KOPT-K1 (cell line): ENCODE measurements around the gene LATS1.
"Not testable (repeated sequence)": the region's sequence is repeated elsewhere in the genome, so short reads cannot be mapped to it uniquely, and the experiment has no call there.

ENCODE experiments used
- H3K27ac ChIP-seq: fragments of 200-600 bp; sonication (generic); 2 replicates; pipeline ENCODE4 v1.5.1; 2016; ENCODE audit warnings: antibody characterized with exemption, mild to moderate bottlenecking, low read depth, low read length; ENCODE audit not compliant: poor library complexity, severe bottlenecking
- H3K36me3 ChIP-seq: fragments of 200-600 bp; sonication (generic); 2 replicates; pipeline ENCODE4 v1.5.1; 2017; ENCODE audit warnings: antibody characterized with exemption, mild to moderate bottlenecking, low read length, moderate library complexity; ENCODE audit not compliant: insufficient read depth
- H3K9me3 ChIP-seq: fragments of 200-600 bp; sonication (generic); 2 replicates; pipeline ENCODE4 v1.5.1; 2017; ENCODE audit warnings: antibody characterized with exemption, low read length, mild to moderate bottlenecking; ENCODE audit not compliant: insufficient read depth, poor library complexity, severe bottlenecking

Gene LATS1

DNA sequence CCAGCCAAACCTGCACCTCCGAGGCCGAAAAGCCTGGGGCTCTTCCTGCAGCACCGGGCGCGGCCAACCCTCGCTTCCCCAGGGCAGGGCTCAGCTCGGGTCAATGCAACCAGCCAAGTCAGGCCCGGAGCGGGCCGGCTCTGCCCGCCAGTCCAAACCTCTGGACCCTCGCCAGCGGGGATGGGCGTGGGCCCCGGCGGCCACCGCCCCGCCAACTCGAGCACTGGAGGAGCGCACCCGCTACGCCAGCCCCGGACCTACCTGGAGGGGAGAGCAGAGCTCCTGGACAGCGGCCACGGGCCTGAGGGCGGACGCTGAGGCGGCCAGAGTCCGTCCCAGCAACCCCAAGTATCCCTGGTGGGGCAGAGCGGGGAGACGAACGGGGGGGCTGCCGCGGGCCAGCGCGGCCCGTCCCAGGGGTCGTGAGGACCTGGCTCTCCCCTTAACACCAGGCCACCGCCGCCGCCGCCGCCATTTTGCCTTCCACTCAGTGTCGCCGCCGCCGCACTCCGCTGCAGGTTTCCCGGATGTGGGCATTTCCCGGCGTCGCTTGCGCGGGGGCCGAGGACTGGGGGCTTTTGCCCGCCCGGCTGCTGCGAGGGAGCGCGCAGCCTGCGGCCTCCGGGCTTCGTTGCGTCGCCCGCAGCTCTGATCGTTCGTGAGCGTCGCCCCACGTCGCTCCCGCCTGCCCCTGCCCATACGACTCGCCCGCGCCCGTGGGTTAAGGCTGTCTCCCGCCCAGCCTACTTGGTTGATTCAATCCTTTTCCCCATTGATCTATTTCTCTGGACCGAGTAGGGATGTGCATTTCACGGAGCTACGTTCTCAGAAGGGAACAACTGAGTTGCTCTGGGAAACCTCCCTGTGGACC lies at the start of gene LATS1:
LATS1 (minus strand) TSS at position 514 of the 871 bp plus-strand sequence. CDS start 15,975 bp downstream, outside the sequence.
- peaks cover 17% of the 10 kb centered on the region for H3K36me3 ChIP-seq
- peak within 1 kb of the TSS; percentile 90 for H3K27ac ChIP-seq
- H3K9me3 ChIP-seq, result no peaks in the 10 kb centered on the region

DNA sequence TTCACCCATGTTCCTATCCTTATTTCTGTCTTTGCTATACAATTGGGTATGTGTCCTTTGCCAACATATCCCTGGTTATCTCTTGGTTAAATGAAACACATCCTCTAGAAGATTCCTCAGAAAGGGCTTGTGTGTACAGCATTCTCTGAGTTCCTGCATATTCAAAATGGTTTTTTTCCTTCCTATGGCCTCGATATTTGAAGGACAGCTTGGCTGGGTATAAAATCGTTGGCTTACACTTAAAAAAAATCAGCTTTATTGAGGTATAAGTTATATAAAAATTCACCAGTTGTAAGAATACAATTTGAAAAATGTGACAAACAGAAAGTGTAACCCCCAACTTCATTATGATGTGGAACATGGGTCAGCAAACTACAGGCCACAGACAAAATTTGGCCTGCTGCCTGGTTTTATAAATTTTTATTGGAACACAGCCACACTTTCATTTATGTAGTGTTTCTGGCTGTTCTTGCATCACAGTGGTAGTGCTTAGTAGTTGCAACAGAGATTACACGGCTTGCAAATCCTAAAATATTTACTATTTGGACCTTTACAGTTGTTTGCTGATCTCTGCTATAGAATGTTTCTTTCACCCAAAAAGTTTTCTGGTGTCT lies 48.4 kb upstream of the LATS1 start:
- H3K27ac ChIP-seq, result no peak overlapping the region

DNA sequence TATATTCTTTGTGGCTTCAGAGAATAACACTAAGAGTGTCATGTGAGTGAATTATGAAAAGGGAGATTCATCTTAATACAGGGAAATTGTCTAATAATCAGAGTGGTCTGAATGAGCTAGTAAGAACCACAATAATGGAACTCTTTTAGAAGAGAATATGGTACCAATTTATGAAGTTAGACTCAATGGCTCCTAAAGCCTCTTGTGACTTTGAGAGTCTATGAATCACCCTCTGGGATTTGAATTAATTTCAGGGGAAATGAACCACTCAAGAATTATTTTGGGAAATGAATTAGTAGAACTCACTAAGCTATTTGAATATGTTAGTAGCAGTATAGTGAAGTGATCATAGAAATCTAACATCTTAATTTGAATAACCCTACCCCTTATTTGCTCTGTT lies 46.0 kb upstream of the LATS1 start:
- peaks cover 32% of the 10 kb centered on the region for H3K9me3 ChIP-seq
- H3K36me3 ChIP-seq, result peaks cover 65% of the 10 kb centered on the region
- no peak overlapping the region for H3K27ac ChIP-seq

More for the DNA sequence above, 48.4 kb upstream of the LATS1 start:
- H3K9me3 ChIP-seq, result peaks cover 32% of the 10 kb centered on the region
- H3K36me3 ChIP-seq, result peaks cover 69% of the 10 kb centered on the region

DNA sequence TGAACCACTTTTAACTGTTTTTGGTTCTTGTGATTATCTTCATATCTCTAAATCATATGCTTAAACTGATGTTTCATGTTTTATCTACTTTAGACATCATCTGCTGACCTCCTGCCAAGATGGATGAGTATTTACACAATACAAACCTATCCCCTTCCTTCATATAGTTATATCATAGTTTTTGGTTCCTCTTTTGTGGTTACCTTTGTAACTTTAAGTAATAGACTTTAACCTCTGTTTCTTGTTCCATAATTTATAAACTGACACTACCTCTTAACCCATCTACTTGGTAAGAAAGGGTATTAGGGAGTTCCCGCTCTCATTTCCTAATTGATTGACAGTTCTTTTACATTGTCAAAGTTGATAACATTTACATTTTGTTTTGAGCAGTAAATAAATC lies 43.5 kb upstream of the LATS1 start:
- H3K27ac ChIP-seq, result no peak overlapping the region

DNA sequence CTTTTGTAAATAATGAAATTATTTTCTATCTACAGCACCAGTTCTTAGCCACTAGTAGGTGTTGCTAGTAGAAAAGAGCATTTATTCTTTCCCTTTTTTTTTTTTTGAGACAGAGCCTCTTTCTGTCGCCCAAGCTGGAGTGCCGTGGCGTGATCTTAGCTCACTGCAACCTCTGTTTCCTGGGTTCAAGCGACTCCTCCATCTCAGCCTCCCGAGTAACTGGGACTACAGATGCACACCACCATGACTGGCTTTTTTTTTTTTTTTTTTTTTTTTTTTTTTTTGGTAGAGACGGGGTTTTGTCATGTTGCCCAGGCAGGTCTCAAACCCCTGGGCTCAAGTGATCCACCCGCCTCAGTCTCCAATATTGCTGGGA lies 38.3 kb upstream of the LATS1 start:
- Histone ChIP-seq H3K27ac (no peak overlapping the region), H3K36me3 (peaks cover 31% of the 10 kb centered on the region), H3K9me3 (no peaks in the 10 kb centered on the region)

More for the DNA sequence above, 43.5 kb upstream of the LATS1 start:
- Histone ChIP-seq H3K36me3 (peaks cover 52% of the 10 kb centered on the region), H3K9me3 (peaks cover 21% of the 10 kb centered on the region)

DNA sequence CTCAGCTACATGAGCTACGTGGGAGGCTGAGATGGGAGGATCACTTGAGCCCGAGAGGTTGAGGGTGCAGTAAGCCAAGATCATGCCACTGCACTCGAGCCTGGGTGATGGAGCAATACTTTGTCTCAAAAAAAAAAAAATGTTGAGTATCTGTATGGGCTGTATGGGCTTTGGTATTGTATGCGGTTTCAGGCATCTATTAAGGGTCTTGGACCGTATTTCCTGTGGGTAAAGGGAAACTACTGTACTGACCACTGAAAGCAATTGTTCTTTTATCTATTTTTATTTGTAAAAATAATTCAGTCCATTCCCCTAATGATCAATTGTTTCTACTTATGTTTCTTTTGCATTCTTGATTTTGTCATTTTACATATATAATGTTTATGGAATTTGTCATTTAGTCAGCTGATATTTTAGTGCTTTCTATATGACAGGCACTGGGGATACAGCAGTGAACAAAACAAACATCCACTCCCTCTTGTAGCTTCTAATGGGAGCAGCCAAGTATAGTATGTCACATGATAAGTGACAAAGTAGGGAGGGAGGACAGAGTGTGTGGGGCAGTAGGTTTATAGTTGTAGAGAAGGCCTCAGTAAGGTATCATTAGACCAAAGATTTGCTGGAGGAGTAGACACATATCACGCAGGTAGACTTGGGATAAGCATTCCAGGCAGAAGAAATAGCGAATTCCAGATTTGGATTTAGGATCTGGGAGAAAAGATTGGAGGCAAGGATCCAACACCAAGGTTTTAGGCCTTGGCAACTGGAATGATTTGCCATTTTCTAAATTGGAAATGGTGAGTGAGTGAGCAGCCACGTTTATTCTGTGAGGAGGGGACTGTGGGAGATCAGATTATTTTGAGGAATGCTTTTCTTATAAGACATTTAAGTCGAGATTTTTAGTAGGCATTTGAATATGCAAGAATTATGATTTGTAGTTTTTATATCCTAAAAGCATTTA lies 37.7 kb upstream of the LATS1 start:
- H3K36me3 ChIP-seq, result peaks cover 26% of the 10 kb centered on the region
- no peak overlapping the region for H3K27ac ChIP-seq
- H3K9me3 ChIP-seq, result no peaks in the 10 kb centered on the region

DNA sequence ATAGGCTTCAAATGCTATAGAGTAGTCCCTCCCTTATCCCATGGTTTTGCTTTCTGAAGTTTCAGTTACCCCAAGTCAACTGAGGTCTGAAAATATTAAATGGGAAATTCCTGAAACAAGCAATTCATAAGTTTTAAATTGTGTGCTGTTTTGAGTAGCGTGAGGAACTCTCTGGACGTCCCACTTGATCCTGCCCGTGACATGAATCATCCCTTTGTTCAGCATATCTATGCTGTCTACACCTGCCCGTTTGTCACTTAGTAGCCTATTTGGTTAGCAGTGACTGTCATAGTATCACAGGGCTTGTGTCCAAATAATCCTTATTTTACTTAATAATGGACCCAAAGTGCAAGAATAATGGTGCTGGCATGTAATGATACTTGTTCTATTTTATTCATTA lies 36.6 kb upstream of the LATS1 start:
- Histone ChIP-seq H3K9me3 (no peaks in the 10 kb centered on the region), H3K36me3 (peaks cover 15% of the 10 kb centered on the region), H3K27ac (no peak overlapping the region)

DNA sequence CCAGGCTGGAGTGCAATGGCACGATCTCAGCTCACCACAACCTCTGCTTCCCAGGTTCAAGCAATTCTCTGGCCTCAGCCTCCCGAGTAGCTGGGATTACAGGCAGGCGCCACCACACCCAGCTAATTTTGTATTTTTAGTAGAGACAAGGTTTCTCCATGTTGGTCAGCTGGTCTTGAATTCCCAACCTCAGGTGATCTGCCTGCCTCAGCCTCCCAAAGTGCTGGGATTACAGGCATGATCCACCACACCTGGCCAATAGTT lies 35.4 kb upstream of the LATS1 start:
- H3K27ac ChIP-seq, H3K9me3 ChIP-seq: not testable (repeated sequence)

DNA sequence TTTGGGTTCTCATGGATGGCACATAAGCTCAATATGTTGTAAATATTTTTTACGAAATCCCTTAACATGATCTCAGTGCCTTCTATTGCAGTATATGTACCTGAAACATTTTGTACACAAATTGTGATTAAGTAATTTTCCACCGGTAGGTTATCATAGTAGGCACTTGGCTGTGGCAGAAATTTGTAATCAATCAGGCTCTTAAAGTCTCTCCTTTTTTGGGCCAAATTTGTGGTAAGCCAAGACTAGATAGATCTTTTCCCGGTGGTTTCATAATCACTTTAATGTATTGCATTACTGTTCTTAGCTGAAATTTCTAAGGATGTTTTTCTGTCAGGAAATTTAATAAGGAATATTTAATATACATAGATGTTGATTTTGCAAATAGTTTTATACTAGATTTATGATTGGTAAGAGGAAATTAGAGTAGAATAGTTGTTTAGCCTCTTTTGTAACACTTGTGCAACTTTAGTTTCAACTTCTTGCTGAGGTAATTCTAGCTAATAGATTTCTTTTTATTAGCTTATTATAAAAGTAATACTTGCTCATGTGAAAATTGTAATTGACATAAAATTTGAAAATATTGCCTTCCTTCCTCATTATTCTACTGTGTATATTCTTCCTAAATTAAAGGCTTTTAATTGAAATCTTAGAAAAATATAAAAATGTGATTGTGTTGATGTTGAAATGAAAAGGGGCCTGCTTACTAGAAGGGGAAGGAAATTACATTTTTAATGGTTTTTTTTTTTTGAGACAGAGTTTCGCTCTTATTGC lies 34.9 kb upstream of the LATS1 start:
- H3K36me3 ChIP-seq, result peaks cover 14% of the 10 kb centered on the region
- no peak overlapping the region for H3K27ac ChIP-seq
- H3K9me3 ChIP-seq, result no peaks in the 10 kb centered on the region

More for the DNA sequence above, 35.4 kb upstream of the LATS1 start:
- peaks cover 14% of the 10 kb centered on the region for H3K36me3 ChIP-seq

DNA sequence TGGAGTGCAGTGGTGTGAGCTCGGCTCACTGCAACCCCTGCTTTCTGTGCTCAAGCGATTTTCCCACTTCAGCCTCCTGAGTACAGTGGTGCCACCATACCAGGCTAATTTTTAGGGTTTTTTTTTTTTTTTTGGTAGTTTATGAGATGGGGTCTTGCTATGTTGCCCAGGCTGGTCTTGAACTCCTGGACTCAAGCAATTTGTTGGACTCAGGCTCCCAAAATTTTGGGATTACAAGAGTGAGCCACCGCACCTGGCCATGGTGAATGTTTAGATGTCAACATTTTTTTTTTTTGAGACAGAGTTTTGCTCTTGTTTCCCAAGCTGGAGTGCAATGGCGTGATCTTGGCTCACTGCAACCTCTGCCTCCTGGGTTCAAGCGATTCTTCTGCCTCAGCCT lies 34.0 kb upstream of the LATS1 start:
- H3K36me3 ChIP-seq, result peaks cover 11% of the 10 kb centered on the region
- not testable (repeated sequence) for H3K9me3 ChIP-seq, H3K27ac ChIP-seq

DNA sequence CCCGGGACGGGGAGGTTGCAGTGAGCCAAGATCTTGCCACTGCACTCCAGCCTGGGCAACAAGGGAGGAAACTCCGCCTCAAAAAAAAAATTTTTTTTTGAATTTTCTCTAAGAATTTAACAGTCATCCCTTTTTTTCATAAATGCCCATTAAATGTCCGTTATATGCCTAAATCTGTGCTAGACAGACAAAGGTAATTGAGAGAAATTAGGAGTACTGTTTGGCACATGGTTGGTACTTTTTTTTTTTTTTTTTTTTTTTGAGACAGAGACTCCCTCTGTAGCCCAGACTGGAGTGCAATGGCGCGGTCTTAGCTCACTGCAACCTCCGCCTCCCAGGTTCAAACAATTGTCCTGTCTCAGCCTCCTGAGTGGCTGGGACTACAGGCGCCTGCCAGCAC lies 33.3 kb upstream of the LATS1 start:
- H3K27ac ChIP-seq, result no peak overlapping the region
- peaks cover 9% of the 10 kb centered on the region for H3K36me3 ChIP-seq
- no peaks in the 10 kb centered on the region for H3K9me3 ChIP-seq

DNA sequence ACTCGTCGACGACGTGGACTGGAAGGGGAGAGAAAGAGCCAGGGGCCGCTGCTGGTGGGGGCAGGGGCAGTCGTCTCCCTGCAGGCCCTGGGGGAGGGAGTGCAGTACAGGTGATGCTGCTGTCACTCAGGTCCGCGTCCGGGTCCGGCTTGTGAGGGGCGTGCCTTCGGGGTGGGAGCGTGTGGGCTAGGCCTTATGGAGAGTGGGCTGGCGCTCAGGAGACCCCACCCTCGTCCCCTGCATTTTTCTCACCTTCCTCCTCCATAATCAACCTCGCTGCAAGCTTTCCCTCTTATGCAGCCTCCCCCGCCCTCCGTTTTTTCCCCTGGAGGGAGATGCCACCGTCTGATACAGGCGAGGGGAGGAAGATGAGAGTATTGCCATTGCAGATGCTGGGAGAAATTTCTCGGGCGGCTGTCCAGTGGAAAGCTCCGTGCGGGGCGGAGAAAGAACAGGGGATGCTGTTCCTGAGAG lies 32.3 kb upstream of the LATS1 start:
- H3K27ac ChIP-seq, result peak overlapping the region; percentile 91
- H3K36me3 ChIP-seq, result peaks cover 9% of the 10 kb centered on the region
- no peaks in the 10 kb centered on the region for H3K9me3 ChIP-seq

DNA sequence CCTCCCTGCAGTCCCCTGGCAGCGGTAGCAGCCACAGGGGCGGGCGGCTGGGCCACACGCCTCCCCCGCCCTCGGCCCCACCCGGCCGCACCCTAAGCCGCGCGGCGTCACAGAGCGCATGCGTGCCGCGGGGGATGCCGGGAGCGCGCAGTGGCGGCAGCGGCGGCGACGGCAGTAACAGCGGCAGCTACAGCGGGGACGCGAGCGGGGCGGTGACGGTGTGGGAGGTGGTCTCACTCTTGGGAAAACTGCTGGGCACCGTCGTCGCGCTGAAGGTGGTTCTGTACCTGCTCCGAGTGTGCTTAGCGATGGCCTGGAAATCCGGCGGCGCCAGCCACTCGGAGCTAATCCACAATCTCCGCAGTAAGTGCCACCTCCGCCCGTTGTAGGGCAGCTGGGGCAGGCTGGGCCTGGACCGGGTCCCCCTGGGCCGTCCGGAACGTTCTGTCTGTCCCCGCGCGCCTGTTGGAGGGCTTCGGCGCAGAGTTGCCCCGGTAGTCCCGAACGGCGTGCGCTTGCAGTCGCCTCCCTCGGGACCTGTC lies 31.8 kb upstream of the LATS1 start, which contains the start of gene PCMT1:
PCMT1 (plus strand) TSS at position 148 of the 542 bp plus-strand sequence; CDS start at position 309, 161 bp downstream.
- Histone ChIP-seq H3K36me3 (peaks cover 9% of the 10 kb centered on the region), H3K27ac (peak within 1 kb of the TSS; percentile 91), H3K9me3 (no peaks in the 10 kb centered on the region)

DNA sequence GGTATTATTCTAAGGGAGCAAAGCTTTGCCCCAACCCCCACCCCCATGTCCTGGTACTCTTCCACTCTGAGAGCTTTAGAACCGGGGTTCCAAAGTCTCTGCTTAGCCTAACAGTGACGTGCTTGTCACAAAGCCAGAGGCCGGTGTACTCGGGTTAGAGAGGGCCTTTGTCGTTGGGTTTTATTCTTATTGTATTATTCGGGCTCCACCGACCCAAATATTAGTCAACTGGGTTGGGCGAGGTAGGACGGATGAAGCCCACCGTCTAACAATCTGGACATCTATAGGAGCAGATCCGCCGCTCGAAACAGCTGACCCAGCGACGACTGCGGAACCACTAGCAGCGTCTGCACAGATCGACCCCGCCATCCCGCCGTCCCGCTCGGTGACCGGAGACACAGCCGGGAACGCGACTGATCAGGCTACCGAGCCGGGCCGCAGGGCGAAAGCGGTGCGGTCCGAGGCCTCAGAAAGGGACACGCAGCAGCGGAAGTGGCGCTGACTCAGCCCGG lies 31.2 kb upstream of the LATS1 start:
- not testable (repeated sequence) for H3K9me3 ChIP-seq, H3K36me3 ChIP-seq
- peak overlapping the region; percentile 91 for H3K27ac ChIP-seq
